ELR (cell line): ENCODE measurements around the gene REV3L.
"Not testable (repeated sequence)": the region's sequence is repeated elsewhere in the genome, so short reads cannot be mapped to it uniquely, and the experiment has no call there.

Experiments used
- DNase-seq: peaks from one replicate; pipeline ENCODE4 v3.0.0-alpha.2; 2015; ENCODE audit warnings: low read depth

The REV3L gene

GRCh38 chr6:111494951-111495635, 12.1 kb upstream of the REV3L start:
- DNase-seq, result no peak

- DNase-seq, result no peak
Observed at GRCh38 chr6:111492499-111492898, 9.5 kb upstream of the REV3L start.

- no peak for DNase-seq
Observed at GRCh38 chr6:111490067-111490466, 7.0 kb upstream of the REV3L start.

- peak; percentile 86 for DNase-seq
Observed at GRCh38 chr6:111487661-111488060, 4.6 kb upstream of the REV3L start.

GRCh38 chr6:111486921-111487320, 3.9 kb upstream of the REV3L start:
- no peak for DNase-seq

- DNase-seq, result no peak
Observed at GRCh38 chr6:111486475-111486874, 3.5 kb upstream of the REV3L start.

GRCh38 chr6:111485342-111485741, 2.3 kb upstream of the REV3L start:
- no peak for DNase-seq

- peak; percentile 28 for DNase-seq
Observed at GRCh38 chr6:111484633-111484930, 1.6 kb upstream of the REV3L start.

GRCh38 chr6:111483736-111484632, 966 bp upstream of the REV3L start:
- DNase-seq, result peak; percentile 96

- peak; percentile 61 for DNase-seq
Observed at GRCh38 chr6:111482188-111482958, 645 bp downstream of the REV3L start.

- no peak for DNase-seq
Observed at GRCh38 chr6:111481836-111482187, 1.2 kb downstream of the REV3L start.

- DNase-seq, result peak; percentile 56
Observed at GRCh38 chr6:111480988-111481822, 1.8 kb downstream of the REV3L start.

GRCh38 chr6:111478749-111479148, 4.3 kb downstream of the REV3L start:
- DNase-seq, result peak; percentile 81

- DNase-seq, result peak; percentile 82
Observed at GRCh38 chr6:111478064-111478476, 4.9 kb downstream of the REV3L start.

GRCh38 chr6:111477481-111477938, 5.5 kb downstream of the REV3L start:
- DNase-seq, result no peak

- DNase-seq, result not testable (repeated sequence)
Observed at GRCh38 chr6:111476061-111476460, 7.0 kb downstream of the REV3L start.

GRCh38 chr6:111474771-111475170, 8.2 kb downstream of the REV3L start:
- DNase-seq, result no peak

- no peak for DNase-seq
Observed at GRCh38 chr6:111474106-111474505, 8.9 kb downstream of the REV3L start.

GRCh38 chr6:111472933-111473435, 10.0 kb downstream of the REV3L start:
- no peak for DNase-seq

GRCh38 chr6:111471958-111472357, 11.1 kb downstream of the REV3L start:
- DNase-seq, result no peak

- DNase-seq, result no peak
Observed at GRCh38 chr6:111471533-111471932, 11.5 kb downstream of the REV3L start.

GRCh38 chr6:111470991-111471390, 12.0 kb downstream of the REV3L start:
- no peak for DNase-seq
